SKM-1 (cell line): ENCODE results near the gene SC5D.

Experiments
- DNase-seq: peaks from one replicate; lab custom pipeline; 2025; ENCODE audit not compliant: unreplicated experiment; lab: John Stamatoyannopoulos, UW

SC5D gene

DNA sequence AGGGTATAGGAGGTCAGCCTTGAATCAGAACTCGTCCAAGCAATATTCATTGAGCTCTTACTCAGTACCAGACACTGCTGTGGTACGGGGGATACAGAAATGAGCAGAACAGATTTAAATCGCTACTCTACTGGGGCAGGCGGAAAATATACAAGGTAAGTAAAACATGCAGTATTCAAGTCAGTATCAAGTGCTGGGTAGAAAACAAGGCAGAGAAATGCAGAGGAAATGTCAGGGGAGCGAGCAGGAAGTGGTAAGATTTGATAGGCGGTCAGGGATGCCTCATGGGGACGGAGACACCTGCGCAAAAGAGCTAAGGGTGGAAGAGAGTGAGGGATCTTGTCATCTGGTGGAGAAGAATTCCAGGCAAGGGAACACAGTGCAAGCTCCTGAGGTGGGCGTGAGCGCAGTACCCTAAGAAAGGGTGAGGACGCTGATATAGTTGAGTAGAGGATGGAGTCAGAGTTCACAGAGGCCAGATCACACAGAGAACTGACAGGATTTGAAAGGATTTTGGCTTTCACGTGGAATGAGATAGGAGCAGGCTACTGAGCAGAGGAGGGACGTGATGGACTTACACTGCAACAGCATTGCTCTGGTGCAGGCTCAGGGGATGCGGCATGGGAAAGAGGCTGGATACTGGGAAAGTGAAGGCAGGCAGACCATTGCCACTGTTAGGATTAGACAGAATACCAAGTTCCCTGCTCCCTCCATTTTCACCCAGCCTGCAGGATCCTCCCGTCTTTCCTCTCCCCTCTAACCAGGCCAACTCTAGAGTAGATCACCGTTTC, 35.8 kb downstream of the SC5D start:
- DNase-seq = no peak

DNA sequence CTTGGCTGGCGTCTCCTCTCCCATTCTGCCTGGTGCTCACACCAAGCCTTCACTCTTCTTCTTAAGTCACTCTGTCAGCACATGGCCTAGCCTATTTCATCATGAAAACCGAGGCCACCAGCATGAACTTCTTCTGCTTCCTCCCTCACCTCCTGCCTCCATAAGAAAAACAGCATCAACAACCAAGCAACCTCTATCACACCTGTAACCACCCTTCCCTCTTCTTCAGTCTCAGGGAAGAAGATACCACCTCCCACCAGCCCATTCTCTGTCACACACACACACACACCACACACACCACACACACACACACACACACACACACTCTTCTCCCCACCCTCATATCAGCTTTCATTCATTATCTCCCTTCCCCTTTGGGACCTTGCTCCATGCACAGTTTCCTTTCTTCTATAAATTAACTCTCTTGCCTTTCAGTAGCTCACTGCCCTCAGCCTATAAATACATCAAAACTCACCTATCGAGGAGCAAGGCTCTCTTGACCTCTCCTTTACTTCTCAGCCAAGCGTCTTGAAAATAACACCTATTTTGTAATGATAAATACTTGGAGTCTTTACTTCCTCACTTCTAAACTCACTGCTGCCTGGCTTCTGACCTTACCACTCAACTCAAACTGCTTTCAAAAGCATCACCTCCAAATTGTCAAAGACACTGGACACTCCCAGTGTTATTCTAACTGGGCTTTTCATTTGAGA, 36.6 kb downstream of the SC5D start:
- no peak for DNase-seq

DNA sequence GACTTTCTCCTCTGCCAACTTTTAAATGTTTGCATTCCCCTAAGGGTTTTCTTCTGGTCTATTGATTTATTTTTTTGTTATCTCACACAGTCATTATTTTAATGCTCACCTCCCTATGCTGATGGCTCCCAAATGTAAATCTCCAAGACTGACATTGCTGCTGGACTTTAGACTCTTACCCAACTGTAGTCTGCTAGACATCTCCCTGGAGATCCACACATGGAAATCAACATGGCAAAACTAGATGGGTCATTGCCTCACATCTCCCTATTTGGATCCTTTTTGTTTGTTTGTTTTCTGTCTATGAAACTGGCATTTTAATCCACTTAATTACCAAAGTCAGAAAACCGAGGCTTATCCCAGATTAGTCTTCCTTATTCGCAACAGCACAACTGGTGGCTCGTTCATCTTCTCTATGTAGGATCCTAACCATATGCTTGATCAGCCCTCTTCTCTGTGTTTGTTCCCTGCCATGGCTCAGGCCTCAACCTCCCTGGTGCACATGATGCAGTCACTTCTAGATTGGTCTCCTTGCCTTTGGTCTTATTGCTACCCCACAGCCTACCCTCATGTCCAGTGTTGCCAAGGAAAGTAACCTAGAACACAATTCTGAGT, 37.3 kb downstream of the SC5D start:
- no peak for DNase-seq

DNA sequence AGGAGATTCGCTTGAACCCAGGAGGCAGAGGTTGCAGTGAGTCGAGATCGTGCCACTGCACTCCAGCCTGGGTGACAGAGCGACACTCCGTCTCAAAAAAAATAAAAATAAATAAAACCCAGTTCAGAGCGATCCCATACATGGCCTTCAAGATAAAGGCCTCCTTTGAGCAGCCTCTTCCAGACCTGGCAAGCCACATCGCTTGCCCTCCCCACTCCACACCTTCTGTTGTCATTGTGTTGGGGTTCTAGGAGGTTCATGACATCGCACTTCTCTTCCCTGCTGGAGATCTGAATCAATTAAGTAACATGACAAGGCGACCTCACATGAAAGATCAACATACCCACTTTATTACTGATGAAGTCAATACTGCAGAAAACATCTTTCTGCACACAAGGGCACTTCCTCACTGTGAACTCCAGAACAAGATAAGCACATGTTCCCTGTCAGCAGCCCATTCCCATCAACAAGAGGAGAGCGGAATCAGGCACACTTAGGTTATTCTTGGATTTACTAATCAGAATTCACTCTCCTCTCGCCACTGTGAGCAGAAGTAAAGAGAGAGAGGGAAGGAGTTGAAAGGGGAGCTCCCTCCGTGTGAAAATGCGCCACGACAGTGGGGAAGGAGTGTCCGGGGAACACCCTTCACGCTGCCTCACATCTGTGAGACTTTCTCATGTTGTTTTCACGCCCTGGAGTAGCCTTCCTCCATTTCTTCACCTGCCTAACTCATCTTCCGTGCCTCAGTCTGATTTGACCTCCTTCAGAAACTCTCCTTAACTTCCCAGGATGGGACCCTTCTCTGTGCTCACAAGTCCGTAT, 38.3 kb downstream of the SC5D start:
- DNase-seq = no peak

DNA sequence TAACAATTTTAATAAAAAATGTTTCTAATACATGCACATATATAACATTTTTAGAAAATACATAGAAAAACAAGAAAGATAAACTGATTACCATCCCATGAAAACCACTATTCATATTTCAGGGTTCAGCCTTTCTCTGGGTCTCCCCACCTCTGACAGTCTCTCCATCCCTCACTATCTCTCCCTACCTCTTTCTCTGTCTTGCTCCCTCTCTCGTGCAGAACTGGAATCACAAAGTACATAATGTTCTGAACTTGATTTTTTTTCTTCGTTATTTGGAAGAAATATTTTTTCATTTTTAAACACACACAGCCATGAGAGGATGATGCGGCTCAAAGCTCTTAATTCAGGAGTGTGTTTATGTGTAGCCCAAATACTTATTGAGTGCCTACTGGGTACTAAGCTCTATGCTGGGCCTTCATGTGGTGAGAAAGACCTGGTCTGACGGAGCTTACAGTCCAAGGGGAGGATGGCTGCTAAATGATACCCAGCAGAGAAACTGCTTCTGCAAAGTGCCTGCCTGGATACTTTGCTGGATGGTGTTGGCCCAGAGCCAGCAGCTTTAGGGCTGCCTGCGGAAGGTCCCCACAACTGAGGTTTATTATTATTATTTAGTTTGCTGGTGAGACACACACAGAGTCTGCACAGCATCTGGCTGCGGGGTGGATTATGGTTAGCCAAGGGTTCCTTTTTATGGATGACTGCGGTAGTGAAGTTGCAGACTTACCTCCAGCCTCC, 42.6 kb downstream of the SC5D start:
- DNase-seq = no peak

DNA sequence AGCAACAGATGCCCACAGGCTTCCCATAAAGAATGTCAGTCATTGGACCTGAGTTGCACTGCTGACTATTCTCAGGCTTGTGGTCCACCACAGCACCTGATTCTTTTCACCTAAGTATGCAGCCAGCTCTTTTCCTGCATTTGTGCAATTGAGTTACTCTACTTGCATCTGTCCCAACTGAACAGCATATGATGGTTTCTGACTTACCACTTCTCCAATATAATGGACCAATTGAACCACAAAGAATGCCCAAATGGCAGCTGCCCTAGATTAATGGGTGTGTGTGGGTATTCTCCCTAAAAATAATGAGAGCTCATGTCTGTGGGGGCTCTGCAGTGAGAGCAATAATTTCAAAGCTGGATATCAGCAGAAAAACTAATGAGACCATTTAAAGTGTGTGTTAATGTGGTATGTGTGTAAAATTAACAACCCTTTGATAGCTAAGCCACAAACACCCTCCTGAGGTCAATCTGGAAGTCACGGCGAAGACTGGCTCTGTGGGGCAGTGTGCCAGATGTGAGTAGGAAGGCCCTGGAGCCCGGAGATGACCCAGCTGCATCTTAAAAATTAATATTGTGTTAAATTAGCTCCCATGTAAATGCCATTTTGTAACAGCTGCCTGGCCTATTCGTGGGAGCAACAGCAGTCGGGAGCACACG, 43.8 kb downstream of the SC5D start:
- no peak for DNase-seq

DNA sequence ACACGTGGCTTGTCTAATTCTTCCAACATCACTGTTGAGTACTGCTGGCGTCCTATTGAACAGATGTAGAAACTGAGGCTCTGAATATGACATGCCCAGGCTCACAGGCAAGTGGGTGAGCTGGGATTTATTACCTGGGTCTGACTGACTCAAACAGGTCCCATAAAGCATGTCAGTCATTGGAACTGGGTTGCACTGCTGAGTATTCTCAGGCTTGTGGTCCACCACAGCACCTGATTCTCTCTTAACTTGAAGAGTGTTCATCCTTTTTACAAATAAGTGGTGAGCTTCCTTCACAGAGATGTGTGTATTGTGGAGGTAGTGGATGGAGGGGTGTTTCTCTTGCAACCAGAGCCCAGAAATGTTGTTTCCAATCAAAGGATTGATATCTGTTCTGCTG, 44.5 kb downstream of the SC5D start:
- DNase-seq = no peak

DNA sequence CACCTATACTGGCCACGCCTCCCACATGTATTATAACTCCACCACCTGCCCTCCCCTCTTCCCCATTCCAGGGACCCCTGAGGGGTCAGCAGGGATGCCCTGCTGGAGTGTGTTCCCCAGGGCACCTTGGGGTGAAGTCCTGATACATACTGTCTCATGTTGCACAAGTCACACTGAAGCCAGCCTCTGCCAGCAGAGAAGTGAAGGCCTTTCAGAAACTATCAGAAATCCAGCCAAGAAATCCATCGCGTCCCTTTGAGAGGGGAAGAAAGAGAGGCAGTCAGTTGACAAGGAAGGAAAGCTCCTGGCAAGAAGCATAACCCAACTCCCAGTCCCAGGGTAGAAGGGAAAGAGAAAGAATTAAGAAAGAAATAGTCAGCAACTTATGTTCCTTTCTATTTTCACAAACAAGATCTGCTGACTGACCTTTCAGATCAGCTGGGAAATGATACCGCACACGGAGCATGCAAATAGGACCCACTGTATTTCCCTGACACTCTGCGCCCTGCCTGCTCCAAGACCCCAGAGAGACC, 45.2 kb downstream of the SC5D start:
- no peak for DNase-seq

DNA sequence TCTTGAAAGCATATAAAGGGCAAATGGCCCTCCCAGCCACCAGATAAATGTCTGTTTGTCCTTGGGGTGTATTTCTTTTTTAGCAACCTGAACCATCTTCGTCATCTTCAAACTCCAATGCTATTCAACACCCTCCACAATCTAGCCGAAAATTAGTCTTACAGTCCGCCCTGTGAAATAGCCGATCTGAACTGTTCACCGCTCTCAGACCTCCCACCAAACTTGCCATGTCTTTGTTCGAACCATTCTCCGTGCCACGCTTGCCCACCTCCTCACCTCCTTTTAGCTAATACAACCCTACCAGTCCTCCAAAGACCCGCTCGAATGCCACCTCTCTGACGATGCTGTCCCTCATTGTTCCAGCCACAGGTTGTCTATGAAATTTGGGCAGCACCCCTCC, 46.0 kb downstream of the SC5D start:
- DNase-seq = no peak

DNA sequence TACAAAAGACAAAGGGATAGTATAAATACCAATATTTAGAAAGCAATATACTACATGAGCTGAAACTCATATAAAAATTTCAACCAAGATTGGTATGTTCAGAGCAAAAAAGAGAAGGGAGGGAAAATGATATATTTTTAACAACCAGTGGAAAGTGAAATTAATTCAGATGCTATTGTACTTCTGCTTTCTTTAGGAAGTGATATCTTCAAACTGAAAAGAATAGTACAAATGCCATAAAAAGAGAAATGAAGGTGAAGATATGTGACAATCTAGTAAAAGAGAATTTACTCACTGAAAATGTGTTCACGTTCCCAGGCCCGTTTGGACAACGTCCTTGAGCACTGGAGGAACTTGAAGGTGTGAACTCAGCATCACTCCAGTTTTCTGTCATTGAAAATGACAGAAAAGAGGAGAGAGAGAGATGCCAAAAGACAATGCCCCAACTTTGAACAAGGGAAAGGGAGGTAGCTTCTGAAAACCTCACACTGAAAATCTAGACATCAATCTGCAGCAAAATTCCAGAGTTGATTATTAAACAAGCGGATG, 47.5 kb downstream of the SC5D start:
- DNase-seq = no peak

DNA sequence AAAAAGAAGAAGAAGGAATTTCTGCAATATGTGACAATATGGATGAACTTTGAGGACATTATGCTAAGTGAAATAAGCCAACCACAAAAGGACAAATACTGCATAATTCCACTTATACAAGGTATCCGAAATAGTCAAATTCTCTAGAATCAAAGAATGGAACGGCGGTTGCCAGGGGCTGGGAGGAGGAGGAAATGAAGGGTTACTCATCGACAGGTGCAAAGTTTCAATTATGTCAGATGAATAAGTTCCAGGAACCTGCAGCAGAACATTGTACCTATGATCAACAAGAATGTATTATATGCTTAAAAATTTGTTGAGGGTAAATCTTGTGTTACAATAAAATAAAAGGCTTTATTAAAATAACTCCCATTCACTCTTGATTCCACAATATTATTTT, 49.0 kb downstream of the SC5D start:
- DNase-seq = no peak

DNA sequence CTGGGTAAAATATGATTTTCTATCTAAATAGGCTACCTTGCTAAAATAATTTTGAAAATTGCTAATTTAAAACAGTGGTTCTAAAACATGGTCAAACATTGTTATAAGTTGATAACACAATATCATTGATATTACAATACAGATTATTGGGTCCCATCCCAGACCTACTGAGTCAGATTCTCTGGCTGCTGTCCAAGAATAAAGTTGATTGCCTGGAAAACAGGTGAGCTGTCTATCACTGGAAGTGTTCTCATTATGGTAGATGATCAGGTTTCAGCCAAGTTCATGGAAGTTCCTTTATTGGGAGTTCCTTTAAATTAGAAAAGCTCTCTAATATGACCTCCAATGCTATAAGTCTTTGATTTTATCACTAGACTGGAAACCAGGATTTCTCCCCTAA, 52.3 kb downstream of the SC5D start:
- DNase-seq = no peak

DNA sequence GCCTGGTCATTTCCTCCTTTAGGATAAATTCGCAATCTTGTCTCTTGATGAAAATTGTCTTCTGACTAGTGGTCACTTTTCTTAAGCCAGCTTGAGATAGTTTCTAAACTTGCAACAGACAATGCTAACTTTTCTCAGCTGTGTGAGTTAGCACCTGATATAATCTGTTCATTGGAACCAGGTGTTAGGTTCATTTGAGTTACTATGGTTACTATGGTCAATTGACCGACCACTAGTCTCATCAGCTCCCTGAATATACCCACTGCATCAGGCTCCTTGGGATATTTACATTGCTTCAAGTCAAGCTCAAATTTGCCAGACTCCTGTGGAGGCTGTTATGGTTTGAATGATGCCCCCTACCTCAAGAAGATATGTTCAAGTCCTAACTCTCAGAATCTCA, 54.5 kb downstream of the SC5D start:
- no peak for DNase-seq

DNA sequence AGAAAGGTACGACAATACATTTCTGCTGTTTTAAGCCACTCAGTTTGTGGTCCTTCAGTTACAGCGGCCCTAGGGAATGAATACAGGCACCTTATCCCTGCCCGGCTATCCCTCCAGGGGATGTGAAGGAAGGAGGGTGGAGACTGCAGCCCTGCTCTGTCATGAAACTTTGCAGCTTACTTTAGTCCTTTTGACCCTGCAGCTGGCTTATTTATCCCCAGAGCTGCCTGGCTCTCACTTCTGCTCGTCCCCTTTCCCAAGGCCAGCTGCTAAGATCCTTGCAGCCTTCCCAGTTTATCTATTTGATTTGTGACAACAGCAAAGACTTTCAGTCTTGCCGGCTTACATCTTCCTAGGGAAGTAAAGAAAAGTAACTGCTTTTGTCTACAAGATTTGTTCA, 55.2 kb downstream of the SC5D start:
- no peak for DNase-seq

DNA sequence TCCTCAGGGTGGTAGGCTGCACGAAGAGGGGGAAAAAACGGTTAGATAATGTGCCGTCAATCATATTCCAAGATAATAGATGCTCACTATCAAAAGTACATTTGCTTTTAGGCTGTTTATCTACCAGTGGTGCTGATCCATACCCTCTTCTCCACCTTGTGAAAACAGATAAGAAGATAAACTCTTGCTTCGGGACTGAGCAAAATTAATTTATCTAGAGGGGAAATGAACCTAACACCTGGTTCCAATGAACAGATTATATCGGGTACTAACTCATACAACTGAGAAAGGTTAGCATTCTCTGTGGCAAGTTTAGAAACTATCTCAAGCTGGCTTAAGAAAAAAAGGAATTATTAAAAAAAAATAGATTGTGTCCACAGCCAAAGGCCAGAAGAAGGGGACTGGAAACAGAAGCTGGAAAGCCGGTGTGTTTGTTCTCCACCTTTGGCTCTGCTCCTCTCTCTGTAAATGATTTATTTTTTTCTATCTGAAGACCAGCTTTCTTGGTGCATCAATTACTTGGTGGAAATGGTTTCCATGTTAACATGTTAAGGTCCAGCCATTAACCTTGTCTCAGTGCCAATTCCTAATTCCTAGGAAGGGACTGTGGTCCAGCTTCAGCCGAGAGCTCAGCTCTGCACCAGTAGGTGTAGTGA, 55.8 kb downstream of the SC5D start:
- DNase-seq = no peak

DNA sequence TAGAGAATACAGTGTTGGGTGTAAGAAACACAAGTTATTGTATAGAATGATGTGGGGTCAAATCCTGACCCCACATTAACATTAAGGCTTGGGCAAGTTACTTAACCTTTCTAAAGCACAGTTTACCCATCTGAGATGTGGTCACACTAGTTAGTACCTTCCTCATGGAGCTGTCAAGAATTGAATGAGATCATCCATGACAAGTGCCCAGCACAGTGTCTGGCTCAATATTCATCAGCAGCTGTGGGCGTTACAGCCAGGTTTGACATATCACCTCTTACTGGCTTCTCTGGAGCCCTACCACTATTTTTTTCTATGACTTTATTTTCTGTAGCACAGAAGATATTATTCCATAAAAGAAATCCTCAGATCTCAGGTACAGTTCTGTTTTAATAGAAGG, 57.2 kb downstream of the SC5D start:
- no peak for DNase-seq

DNA sequence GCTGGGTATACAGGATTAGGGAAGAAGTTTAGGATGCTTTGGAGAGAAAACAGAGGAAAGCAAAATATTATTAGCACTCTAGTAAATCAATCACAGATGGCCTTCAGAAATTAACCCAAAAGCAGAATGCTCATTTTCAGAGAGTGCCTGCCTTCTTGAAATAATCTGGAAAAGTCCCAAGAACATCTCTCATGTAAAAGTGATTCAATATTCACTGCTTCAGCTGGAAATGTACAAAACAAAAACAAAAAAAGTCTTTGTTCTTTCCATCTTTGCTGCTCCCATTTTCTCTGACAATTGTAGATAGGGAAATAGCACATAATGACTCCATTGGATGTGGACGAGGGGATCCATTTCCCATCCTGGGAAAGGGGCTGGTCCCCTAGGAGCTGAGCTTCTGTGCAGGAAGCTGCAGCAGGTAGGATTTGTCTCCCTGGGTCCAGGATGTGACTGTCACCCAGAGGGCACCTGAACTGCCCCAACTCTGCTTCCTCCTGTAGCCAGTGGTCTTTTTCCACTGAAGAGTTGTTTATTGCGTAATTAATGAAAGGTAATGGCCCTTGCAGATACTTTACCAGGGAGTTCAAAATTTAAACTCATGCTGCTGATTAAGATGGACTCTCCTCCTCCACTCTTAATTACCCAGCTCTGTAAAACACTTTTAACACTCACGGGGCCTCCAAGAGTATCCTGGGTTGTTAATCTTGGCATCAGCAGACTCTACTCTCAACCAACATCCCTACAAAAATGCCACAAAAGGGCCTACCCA, 57.9 kb downstream of the SC5D start:
- no peak for DNase-seq

DNA sequence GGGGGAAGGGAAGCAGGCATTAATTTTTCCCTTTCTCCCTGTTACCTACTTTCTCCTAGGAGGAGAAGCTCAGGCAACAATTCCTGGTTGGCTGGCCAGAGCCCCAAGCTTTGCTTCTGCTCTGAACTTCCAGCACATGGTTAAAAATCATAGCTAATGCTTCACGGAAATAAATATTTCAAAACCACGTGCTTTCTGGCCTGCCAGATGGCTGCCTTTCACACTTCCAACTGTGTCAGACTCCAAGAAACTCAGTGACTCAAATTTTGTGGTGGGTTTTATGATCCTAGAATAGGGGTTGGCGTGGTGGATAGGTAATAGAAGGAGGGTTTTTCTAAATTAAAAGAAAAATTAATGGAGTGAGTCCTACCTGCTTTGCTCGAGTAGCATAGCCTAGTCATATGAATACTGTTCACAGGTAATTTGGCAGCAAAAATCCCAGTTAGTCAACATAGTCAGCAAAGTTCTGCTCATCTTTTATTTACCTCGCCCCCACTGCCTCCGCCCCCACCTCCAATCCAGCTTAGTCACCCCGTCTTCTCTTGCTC, 58.6 kb downstream of the SC5D start:
- DNase-seq = no peak
